Skeletal muscle satellite cell (primary cell): Measurements from ENCODE around the gene IL18RAP.

Source experiments
- H3K27me3 ChIP-seq: 2 replicates; pipeline ENCODE4 v1.7.0; 2013; ENCODE audit warnings: low read length; ENCODE audit not compliant: control insufficient read depth, insufficient read depth
- H3K36me3 ChIP-seq: 2 replicates; pipeline ENCODE4 v1.7.0; 2013; ENCODE audit warnings: mild to moderate bottlenecking, control low read depth, low read length; ENCODE audit not compliant: insufficient read depth
- H3K4me1 ChIP-seq: 2 replicates; pipeline ENCODE4 v1.7.0; 2013; ENCODE audit warnings: low read length; ENCODE audit not compliant: control insufficient read depth, insufficient read depth
- H3K4me2 ChIP-seq: 2 replicates; pipeline ENCODE4 v1.7.0; 2013; ENCODE audit warnings: mild to moderate bottlenecking, low read length
- H3K4me3 ChIP-seq: 2 replicates; pipeline ENCODE4 v1.7.0; 2013; ENCODE audit warnings: low read length
- H3K9ac ChIP-seq: 2 replicates; pipeline ENCODE4 v1.7.0; 2013; ENCODE audit warnings: mild to moderate bottlenecking, low read depth, low read length, moderate library complexity
- H3K9me3 ChIP-seq: replicated peaks from 2 replicates; pipeline ENCODE4 v1.7.0; 2013; ENCODE audit warnings: mild to moderate bottlenecking, control low read depth, low read length

Gene IL18RAP

DNA sequence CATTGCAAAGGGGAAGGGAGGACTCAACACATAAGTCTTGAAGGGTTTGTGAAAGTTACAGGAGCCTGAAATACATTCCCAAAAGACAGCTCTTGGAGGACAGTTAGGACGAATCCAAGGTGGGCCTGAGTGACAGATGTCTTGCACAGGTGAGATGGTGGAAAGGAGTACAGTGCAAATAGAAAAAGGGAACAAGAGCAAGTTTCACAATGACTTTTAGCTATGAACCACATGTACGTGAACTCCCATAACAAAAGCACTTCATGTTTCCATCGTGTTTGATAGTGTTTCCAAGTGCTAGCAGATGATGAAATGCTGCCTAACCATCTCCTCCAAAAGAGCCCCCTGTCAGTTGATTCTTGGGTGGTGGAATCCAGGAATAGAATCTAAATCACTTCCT is 1.8 kb downstream of the IL18RAP start:
- Histone ChIP-seq H3K9ac (no peak overlapping the region), H3K9me3 (no peaks in the 10 kb centered on the region), H3K4me2 (no peak overlapping the region), H3K27me3 (peaks cover 50% of the 10 kb centered on the region), H3K4me1 (no peaks in the 10 kb centered on the region), H3K36me3 (no peaks in the 10 kb centered on the region), H3K4me3 (no peak overlapping the region)

DNA sequence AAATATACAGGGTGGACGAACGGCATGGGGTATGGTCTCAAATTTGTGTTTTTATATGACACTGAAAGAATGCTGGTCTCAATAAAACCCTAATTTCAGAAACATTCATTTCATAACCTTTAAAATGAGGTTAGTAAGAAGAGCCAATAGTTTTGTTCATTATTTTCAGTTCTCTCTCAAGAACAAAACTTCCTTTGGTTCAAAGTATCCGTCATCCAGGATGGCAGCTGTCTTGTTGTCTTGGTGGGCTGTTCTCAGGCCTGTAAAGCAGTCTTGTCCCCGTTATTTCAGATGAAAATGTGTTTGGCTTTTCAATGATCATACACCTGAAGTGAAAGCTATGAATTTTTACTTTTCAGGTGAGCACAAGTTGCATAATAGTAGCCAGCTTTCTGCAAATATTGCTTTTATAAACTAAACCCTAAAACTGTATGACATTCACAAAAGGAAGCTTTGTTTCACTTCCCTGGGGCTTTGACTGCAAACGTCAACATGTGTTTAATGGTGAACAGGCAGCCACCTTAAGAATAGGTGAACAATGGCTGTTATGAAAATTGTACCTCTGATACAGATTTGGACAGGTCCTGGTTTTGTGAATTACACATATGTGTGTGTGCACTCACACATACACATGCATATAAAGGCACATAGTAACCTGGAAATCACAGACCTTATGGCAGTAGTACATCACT is 2.6 kb downstream of the IL18RAP start:
- Histone ChIP-seq H3K9me3 (no peaks in the 10 kb centered on the region), H3K4me3 (no peak overlapping the region), H3K4me2 (no peak overlapping the region), H3K36me3 (no peaks in the 10 kb centered on the region), H3K4me1 (no peaks in the 10 kb centered on the region), H3K9ac (no peak overlapping the region), H3K27me3 (peaks cover 50% of the 10 kb centered on the region)

DNA sequence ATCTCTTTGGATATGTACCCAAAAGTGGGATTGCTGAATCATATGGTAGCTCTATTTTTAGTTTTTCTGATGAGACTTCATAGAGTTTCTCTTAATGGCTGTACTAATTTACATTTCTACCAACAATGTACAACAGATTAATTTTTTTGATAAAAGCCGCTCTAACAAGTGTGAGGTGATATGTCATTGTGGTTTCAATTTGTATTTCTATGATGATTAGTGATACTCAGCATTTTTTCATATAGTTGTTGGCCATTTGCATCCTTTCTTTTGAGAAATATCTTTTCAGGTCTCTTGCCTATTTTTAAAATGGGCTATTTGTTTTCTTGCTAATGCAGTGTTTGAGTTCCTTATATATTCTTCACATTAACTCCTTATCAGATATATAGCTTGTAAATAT is 4.3 kb downstream of the IL18RAP start:
- Histone ChIP-seq H3K36me3 (no peaks in the 10 kb centered on the region), H3K4me3 (no peak overlapping the region), H3K27me3 (peaks cover 44% of the 10 kb centered on the region), H3K9me3 (no peaks in the 10 kb centered on the region), H3K4me1 (no peaks in the 10 kb centered on the region), H3K9ac (no peak overlapping the region), H3K4me2 (no peak overlapping the region)

DNA sequence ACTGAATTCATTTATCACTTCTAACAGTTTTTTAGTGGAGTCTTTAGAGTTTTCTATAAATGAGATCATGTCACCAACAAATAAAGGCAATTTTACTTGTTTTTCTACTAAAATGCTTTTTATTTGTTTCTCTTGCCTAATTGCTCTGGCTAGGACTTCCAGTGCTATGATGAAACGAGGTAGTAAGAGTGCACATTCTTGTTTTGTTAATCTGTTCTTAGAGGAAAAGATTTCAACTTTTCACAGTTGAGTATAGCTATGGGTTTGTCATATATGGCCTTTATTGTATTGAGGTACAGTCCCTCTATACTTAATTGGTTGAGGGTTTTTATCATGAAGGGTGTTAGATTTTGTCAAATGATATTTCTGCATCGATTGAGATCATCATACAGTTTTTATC is 5.6 kb downstream of the IL18RAP start:
- Histone ChIP-seq H3K4me1 (no peaks in the 10 kb centered on the region), H3K36me3 (no peaks in the 10 kb centered on the region), H3K4me2 (no peak overlapping the region), H3K27me3 (peaks cover 41% of the 10 kb centered on the region), H3K9me3 (no peaks in the 10 kb centered on the region), H3K4me3 (no peak overlapping the region), H3K9ac (no peak overlapping the region)

DNA sequence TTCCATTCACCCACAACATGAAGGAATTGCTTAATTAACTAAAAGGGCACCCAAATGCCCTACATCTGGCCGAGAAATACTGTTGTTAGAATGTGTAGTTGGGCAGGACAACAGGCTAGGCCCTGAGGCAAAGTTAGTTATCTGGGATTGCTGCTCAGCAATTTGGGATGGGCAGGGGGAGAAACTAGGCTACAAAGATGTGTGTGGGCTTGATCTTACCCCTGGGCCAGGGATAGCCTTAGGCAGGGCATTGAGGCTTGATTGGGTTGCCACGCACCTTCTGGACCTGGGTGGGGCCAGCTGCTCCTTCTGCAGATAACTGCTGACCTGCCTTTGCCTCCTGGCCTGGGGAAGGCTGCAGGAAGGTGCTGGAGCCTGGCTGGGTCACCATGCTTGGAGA is 9.4 kb downstream of the IL18RAP start:
- H3K27me3 ChIP-seq: peaks cover 24% of the 10 kb centered on the region
- no peaks in the 10 kb centered on the region for H3K36me3 ChIP-seq
- no peak overlapping the region for H3K9ac ChIP-seq
- H3K4me3 ChIP-seq: no peak overlapping the region
- H3K4me1 ChIP-seq: no peaks in the 10 kb centered on the region
- H3K9me3 ChIP-seq: no peaks in the 10 kb centered on the region
- no peak overlapping the region for H3K4me2 ChIP-seq

DNA sequence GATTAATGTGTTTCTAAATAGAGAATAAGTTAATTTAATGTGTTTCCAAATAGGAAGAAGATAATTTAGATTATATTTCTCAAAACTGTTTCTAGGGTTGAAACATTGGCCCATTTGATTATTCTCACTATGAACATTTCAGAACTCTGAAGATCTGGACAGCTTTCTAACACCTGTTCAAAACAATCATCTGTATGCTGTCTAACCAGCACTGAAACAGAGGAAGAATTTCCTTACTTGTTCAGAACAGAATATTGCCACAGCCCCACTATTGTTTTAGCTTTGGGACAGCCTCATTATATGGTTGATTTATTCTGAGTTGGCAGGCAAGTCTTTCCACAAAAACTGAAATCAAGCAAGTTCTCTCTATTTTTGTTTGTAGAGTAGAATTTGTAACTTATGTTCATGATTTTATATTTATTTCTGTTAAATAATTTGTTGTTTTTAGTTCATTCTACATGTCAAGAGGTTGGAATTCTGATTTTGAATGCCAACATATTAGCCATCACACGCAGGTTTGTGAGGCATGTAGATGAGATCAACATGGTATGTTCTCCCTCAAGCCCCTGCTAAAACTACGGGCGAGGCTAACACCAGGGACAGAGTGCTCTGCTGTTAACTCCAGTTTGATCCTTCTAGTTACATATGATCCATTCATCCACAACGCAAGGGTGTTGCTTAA is 11.2 kb downstream of the IL18RAP start:
- no peaks in the 10 kb centered on the region for H3K4me1 ChIP-seq
- H3K27me3 ChIP-seq: peaks cover 20% of the 10 kb centered on the region
- no peak overlapping the region for H3K4me2 ChIP-seq
- H3K36me3 ChIP-seq: no peaks in the 10 kb centered on the region
- H3K9ac ChIP-seq: no peak overlapping the region
- H3K4me3 ChIP-seq: no peak overlapping the region
- H3K9me3 ChIP-seq: no peaks in the 10 kb centered on the region

DNA sequence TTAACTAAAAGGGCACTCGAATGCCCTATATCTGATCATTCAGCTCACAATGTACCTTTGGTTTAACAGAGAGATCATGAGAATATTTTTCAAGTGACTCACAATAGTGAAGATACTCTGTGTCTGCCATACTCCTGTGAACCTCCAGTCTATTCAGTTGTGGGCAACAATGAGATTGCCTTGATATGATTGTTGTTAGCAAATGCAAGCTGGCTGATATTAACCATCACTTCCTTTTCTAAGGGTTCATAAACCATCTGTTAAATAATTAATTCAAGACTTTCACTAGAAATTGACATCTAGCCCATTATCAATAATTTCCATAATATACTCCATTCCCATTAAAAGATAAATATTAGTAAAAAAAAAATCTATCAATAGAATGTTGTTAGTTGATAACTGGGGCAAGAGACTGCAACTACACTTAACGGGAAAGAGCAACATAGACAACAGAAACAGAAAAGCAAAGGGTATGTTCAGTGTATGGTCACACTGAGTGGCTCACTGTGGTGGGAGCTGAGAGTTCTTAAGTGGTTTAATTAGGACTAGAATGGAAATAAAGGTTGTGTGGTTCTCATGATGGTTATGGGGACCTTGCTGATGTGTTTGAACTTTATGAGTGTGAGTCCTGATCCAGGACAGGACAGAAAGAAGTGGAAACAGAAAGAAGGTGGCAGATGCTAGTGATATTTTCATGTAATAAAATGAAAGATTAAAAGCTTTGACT is 11.9 kb downstream of the IL18RAP start:
- no peaks in the 10 kb centered on the region for H3K36me3 ChIP-seq
- H3K4me3 ChIP-seq: no peak overlapping the region
- H3K9ac ChIP-seq: no peak overlapping the region

DNA sequence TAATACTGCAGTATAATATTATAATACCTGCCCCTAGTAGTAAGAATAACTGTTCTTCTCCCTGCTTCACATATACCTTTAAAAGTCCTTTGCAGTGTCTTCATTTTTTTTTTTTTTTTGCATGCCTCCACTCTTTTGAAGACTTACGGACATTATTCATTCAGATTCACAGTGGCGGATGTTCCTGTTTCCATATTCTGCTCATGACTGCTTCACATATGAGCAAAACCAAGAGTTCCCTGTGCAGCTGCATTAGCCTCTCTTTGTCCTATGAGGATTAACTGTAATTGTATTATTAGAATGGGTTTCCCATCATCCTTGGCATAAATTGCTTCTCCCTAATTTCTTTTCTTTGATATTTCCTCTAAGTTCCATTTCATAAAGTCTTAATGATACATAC is 12.8 kb downstream of the IL18RAP start:
- no peak overlapping the region for H3K4me3 ChIP-seq
- H3K4me2 ChIP-seq: no peak overlapping the region
- H3K9ac ChIP-seq: no peak overlapping the region
- H3K4me1 ChIP-seq: no peaks in the 10 kb centered on the region
- H3K36me3 ChIP-seq: no peaks in the 10 kb centered on the region
- peaks cover 25% of the 10 kb centered on the region for H3K27me3 ChIP-seq
- H3K9me3 ChIP-seq: no peaks in the 10 kb centered on the region

More for the DNA sequence above, 11.9 kb downstream of the IL18RAP start:
- peaks cover 23% of the 10 kb centered on the region for H3K27me3 ChIP-seq
- H3K4me2 ChIP-seq: no peak overlapping the region
- H3K4me1 ChIP-seq: no peaks in the 10 kb centered on the region
- no peaks in the 10 kb centered on the region for H3K9me3 ChIP-seq

DNA sequence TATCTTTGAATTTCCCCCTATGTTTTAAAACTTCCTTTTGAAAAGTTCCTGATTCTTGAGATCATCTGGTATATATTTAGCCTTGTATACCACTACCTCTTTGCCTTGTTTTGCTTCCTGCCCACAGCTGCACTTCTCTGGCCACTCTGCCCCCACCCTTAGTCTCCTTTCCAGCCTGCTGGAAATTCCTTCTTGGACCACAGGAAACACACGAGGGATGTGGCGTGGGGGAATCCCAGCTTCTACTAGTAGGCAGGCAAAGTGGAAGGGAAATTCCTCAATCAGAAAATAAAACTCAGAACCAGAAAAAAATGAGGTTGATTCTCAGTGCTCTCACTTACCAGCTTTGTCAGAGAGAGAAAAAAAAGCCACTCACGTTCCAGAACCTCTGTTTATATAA is 13.4 kb downstream of the IL18RAP start:
- Histone ChIP-seq H3K9ac (no peak overlapping the region), H3K36me3 (no peaks in the 10 kb centered on the region), H3K4me3 (no peak overlapping the region), H3K4me2 (no peak overlapping the region), H3K9me3 (no peaks in the 10 kb centered on the region), H3K27me3 (peaks cover 25% of the 10 kb centered on the region), H3K4me1 (no peaks in the 10 kb centered on the region)

DNA sequence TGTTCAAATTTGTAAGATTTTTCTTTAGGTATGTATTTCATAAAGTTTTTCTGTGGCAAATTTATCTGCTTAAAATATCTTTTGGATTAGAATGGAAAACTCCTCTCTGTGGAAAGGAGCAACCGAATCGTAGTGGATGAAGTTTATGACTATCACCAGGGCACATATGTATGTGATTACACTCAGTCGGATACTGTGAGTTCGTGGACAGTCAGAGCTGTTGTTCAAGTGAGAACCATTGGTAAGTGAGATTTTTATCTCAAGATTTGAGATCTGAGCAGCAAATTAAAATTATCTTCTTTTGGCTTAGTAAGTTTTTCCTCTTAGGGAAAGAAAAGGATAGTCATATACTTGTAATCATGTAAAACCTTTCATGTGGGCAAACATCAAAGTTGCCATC is 14.2 kb downstream of the IL18RAP start:
- H3K9ac ChIP-seq: no peak overlapping the region
- H3K4me3 ChIP-seq: no peak overlapping the region
- H3K4me2 ChIP-seq: no peak overlapping the region
- H3K36me3 ChIP-seq: no peaks in the 10 kb centered on the region
- peaks cover 19% of the 10 kb centered on the region for H3K27me3 ChIP-seq
- H3K9me3 ChIP-seq: no peaks in the 10 kb centered on the region
- H3K4me1 ChIP-seq: no peaks in the 10 kb centered on the region

DNA sequence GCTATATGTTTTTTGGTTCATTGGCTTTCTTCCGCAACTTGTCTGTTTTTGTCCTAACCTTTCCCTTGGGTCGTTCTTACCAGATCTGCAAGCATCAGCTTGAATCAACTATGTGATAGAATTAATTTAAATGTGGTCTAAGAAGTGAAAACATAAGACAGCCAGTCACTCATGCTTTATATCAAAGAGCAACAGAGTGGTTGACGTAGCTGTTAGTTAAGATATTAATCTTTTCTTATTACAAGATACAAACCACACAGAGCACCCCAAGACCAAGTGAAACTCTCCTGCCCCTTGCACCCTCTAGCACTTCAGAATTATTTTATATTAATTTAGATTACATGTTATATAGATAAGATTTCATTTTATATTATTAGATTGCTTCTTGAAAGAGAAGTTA is 15.2 kb downstream of the IL18RAP start:
- no peaks in the 10 kb centered on the region for H3K9me3 ChIP-seq
- H3K9ac ChIP-seq: no peak overlapping the region

More for the DNA sequence above, 15.2 kb downstream of the IL18RAP start:
- no peak overlapping the region for H3K4me3 ChIP-seq
- no peak overlapping the region for H3K4me2 ChIP-seq
- H3K27me3 ChIP-seq: peaks cover 19% of the 10 kb centered on the region
- H3K4me1 ChIP-seq: no peaks in the 10 kb centered on the region
- H3K36me3 ChIP-seq: no peaks in the 10 kb centered on the region
